Measurements from ENCODE around the gene LRRC4C. TPM values are rescaled to one million over a fixed set of nuclear protein-coding genes. Genes with fewer than 3 reads are reported as not detected.

Gene LRRC4C
- polyA plus RNA-seq, 1 of the 3 experiments (the other 2 are of a cell fraction), result 0.16 TPM

- no peaks in the 10 kb centered on the region for H4K20me1 ChIP-seq (ENCODE audit: insufficient read depth)
- H3F3A ChIP-seq (replicated peaks; ENCODE audit: insufficient read depth), result no peaks in the 10 kb centered on the region
- no peak overlapping the region for H3K27ac ChIP-seq (ENCODE audit: low read depth in 2 of 2, low read length in 1 of 2)
- TF ChIP-seq SIN3A (IDR thresholded peaks at IDR 0.05; ENCODE audit: borderline replicate concordance, low read depth, low read length), result no peak
- TF ChIP-seq RAD21 (IDR thresholded peaks at IDR 0.05; ENCODE audit: low read length), result no peak
- no peak overlapping the region for H3K9ac ChIP-seq
- no peaks in the 10 kb centered on the region for H3K9me3 ChIP-seq
- peaks cover 0 to 8% of the 10 kb centered on the region in 2 experiments; a peak in 3 of 4 replicates for H3K4me1 ChIP-seq (ENCODE audit: control insufficient read depth in 1 of 2, insufficient read depth in 2 of 2, low read depth in 1 of 2, low read length in 1 of 2)
- H3K36me3 ChIP-seq (replicated peaks in 1 of 2; ENCODE audit: control insufficient read depth in 1 of 2, insufficient read depth in 2 of 2, low read length in 1 of 2), result no peaks in the 10 kb centered on the region
- H3K4me3 ChIP-seq (ENCODE audit: low read depth in 2 of 2, low read length in 1 of 2), result no peak overlapping the region
- ChIA-PET CTCF (no interaction called here), POLR2A (no interaction called here)
- no peaks in the 10 kb centered on the region for H3K27me3 ChIP-seq (ENCODE audit: insufficient read depth)
- no peak for DNase-seq
- H2AFZ ChIP-seq (ENCODE audit: low read depth), result no peak overlapping the region
- H3K79me2 ChIP-seq (ENCODE audit: insufficient read depth), result no peaks in the 10 kb centered on the region
- H3K4me2 ChIP-seq, result no peak overlapping the region
- no peaks in the 10 kb centered on the region for H3K9me2 ChIP-seq
Measured at GRCh38 chr11:40241524-40242051, 1217.9 kb downstream of the LRRC4C start.

- POLR2A ChIA-PET, result no interaction called here
- H3K27me3 ChIP-seq (ENCODE audit: insufficient read depth), result no peaks in the 10 kb centered on the region
- H3K4me2 ChIP-seq, result no peak overlapping the region
- H3F3A ChIP-seq (replicated peaks; ENCODE audit: insufficient read depth), result no peaks in the 10 kb centered on the region
- H3K9me3 ChIP-seq, result no peaks in the 10 kb centered on the region
- TF ChIP-seq MAX (IDR thresholded peaks at IDR 0.05; ENCODE audit: low read depth) (no peak), CTCF (IDR thresholded peaks at IDR 0.05) (no peak)
- DNase-seq, result no peak
- no peaks in the 10 kb centered on the region for H3K79me2 ChIP-seq (ENCODE audit: insufficient read depth)
- H3K9ac ChIP-seq, result no peak overlapping the region
- H3K4me1 ChIP-seq (ENCODE audit: control insufficient read depth in 1 of 2, insufficient read depth in 2 of 2, low read depth in 1 of 2, low read length in 1 of 2), result peaks cover 0 to 8% of the 10 kb centered on the region in 2 experiments; a peak in 3 of 4 replicates
- H3K4me3 ChIP-seq (ENCODE audit: low read depth in 2 of 2, low read length in 1 of 2), result no peak overlapping the region
- CTCF ChIA-PET, result no interaction called here
- no peaks in the 10 kb centered on the region for H4K20me1 ChIP-seq (ENCODE audit: insufficient read depth)
- no peak overlapping the region for H2AFZ ChIP-seq (ENCODE audit: low read depth)
- no peaks in the 10 kb centered on the region for H3K9me2 ChIP-seq
- 70% methylated on average over 2 of the region's 2 CpGs for WGBS (ENCODE audit: low lambda C conversion rate)
- H3K27ac ChIP-seq (ENCODE audit: low read depth in 2 of 2, low read length in 1 of 2), result no peak overlapping the region
- H3K36me3 ChIP-seq (replicated peaks in 1 of 2; ENCODE audit: control insufficient read depth in 1 of 2, insufficient read depth in 2 of 2, low read length in 1 of 2), result no peaks in the 10 kb centered on the region
Measured at GRCh38 chr11:40240284-40240683, 1219.2 kb downstream of the LRRC4C start.

- H3K79me2 ChIP-seq (ENCODE audit: insufficient read depth), result no peaks in the 10 kb centered on the region
- peaks cover 0 to 1% of the 10 kb centered on the region in 2 experiments; a peak in 3 of 4 replicates for H3K4me1 ChIP-seq (ENCODE audit: control insufficient read depth in 1 of 2, insufficient read depth in 2 of 2, low read depth in 1 of 2, low read length in 1 of 2)
- H3K9me3 ChIP-seq, result no peaks in the 10 kb centered on the region
- no peaks in the 10 kb centered on the region for H3F3A ChIP-seq (replicated peaks; ENCODE audit: insufficient read depth)
- no peak overlapping the region for H3K9ac ChIP-seq
- H3K4me3 ChIP-seq (ENCODE audit: low read depth in 2 of 2, low read length in 1 of 2), result no peak overlapping the region
- H4K20me1 ChIP-seq (ENCODE audit: insufficient read depth), result no peaks in the 10 kb centered on the region
- POLR2A ChIA-PET, result no interaction called here
- no peak for DNase-seq
- H3K9me2 ChIP-seq, result no peaks in the 10 kb centered on the region
- TF ChIP-seq RAD21 (IDR thresholded peaks at IDR 0.05; ENCODE audit: low read length), result no peak
- no peak for TF ChIP-seq SMC3 (IDR thresholded peaks at IDR 0.05; ENCODE audit: low read depth, low read length)
- TF ChIP-seq TAF1 (IDR thresholded peaks at IDR 0.05; ENCODE audit: borderline replicate concordance, low read depth, low read length), result no peak
- TF ChIP-seq IRF3 (IDR thresholded peaks at IDR 0.05; ENCODE audit: low read depth, low read length), result no peak
- no peak for TF ChIP-seq GATA2 (CRISPR knock-in tag; IDR thresholded peaks at IDR 0.05)
- TF ChIP-seq TEAD4 (IDR thresholded peaks at IDR 0.05; ENCODE audit: borderline replicate concordance, insufficient read depth), result no peak
- TF ChIP-seq FOXJ3 (CRISPR knock-in tag; IDR thresholded peaks at IDR 0.05), result no peak
- no peak for TF ChIP-seq CHD2 (IDR thresholded peaks at IDR 0.05; ENCODE audit: low read length, partially characterized antibody)
- no peak for TF ChIP-seq RCOR1 (IDR thresholded peaks at IDR 0.05; ENCODE audit: low read length)
- no peak for TF ChIP-seq USF1 (IDR thresholded peaks at IDR 0.05; ENCODE audit: borderline replicate concordance, low read depth)
- no peak for TF ChIP-seq TCF12 (IDR thresholded peaks at IDR 0.05)
- no peak for TF ChIP-seq FOXM1 (IDR thresholded peaks at IDR 0.05; ENCODE audit: low read depth)
- TF ChIP-seq POLR2AphosphoS5 (IDR thresholded peaks at IDR 0.05; ENCODE audit: low read depth, low read length), result no peak
- no peak for TF ChIP-seq MXI1 (IDR thresholded peaks at IDR 0.05; ENCODE audit: low read depth, low read length)
- no peak for TF ChIP-seq YY1 (IDR thresholded peaks at IDR 0.05; ENCODE audit: low read depth)
- no peak for TF ChIP-seq ELF1 (IDR thresholded peaks at IDR 0.05)
- TF ChIP-seq MEF2A (IDR thresholded peaks at IDR 0.05; ENCODE audit: borderline replicate concordance, low read depth), result no peak
- H3K27ac ChIP-seq (ENCODE audit: low read depth in 2 of 2, low read length in 1 of 2), result no peak overlapping the region
- no peaks in the 10 kb centered on the region for H3K36me3 ChIP-seq (replicated peaks in 1 of 2; ENCODE audit: control insufficient read depth in 1 of 2, insufficient read depth in 2 of 2, low read length in 1 of 2)
- CTCF ChIA-PET, result interaction anchor here (1.3 kb wide), 1 partner anchor 105 kb away, joined by 3 read pairs; no protein-coding TSS in a partner anchor
- no peak overlapping the region for H2AFZ ChIP-seq (ENCODE audit: low read depth)
- 43% methylated on average over 3 of the region's 3 CpGs for WGBS (ENCODE audit: low lambda C conversion rate)
- H3K27me3 ChIP-seq (ENCODE audit: insufficient read depth), result no peaks in the 10 kb centered on the region
- H3K4me2 ChIP-seq, result no peak overlapping the region
Measured at GRCh38 chr11:40236526-40236925, 1222.9 kb downstream of the LRRC4C start.

All from SK-N-SH (cell line).